HEK293 (cell line): ENCODE data around the gene UBE2E1.

Source experiments
- ZBTB20 ChIP-seq: fragments of 450-650 bp; formaldehyde crosslinking; IDR thresholded peaks from 2 replicates; pipeline ENCODE4 v1.5.1; 2016; ENCODE audit warnings: missing biosample characterization, missing genetic modification characterization
- ZBTB8A ChIP-seq: fragments of 450-650 bp; formaldehyde crosslinking; IDR thresholded peaks from 2 replicates; pipeline ENCODE4 v1.5.1; 2016; ENCODE audit warnings: missing biosample characterization, missing genetic modification characterization
- ZIC2 ChIP-seq: fragments of 450-650 bp; formaldehyde crosslinking; IDR thresholded peaks from 2 replicates; pipeline ENCODE4 v1.5.1; 2016; ENCODE audit warnings: missing biosample characterization, missing genetic modification characterization
- ZNF10 ChIP-seq: fragments of 450-650 bp; formaldehyde crosslinking; IDR thresholded peaks from 2 replicates; pipeline ENCODE4 v1.5.1; 2017; ENCODE audit warnings: missing biosample characterization, missing genetic modification characterization
- ZNF121 ChIP-seq: fragments of 450-650 bp; formaldehyde crosslinking; IDR thresholded peaks from 2 replicates; pipeline ENCODE4 v1.5.1; 2016; ENCODE audit warnings: missing biosample characterization, missing genetic modification characterization
- ZNF23 ChIP-seq: fragments of 450-650 bp; formaldehyde crosslinking; IDR thresholded peaks from 2 replicates; pipeline ENCODE4 v1.5.1; 2016; ENCODE audit warnings: missing biosample characterization, missing genetic modification characterization, borderline replicate concordance
- ZNF292 ChIP-seq: fragments of 450-650 bp; formaldehyde crosslinking; IDR thresholded peaks from 2 replicates; pipeline ENCODE4 v1.5.1; 2016; ENCODE audit warnings: low read depth, missing biosample characterization, missing genetic modification characterization, borderline replicate concordance
- ZNF366 ChIP-seq: fragments of 450-650 bp; formaldehyde crosslinking; conservative IDR thresholded peaks from 2 replicates; pipeline ENCODE4 v1.5.1; 2016; ENCODE audit warnings: missing biosample characterization, missing genetic modification characterization
- ZNF530 ChIP-seq: fragments of 450-650 bp; formaldehyde crosslinking; IDR thresholded peaks from 2 replicates; pipeline ENCODE4 v1.5.1; 2016; ENCODE audit warnings: low read depth, missing biosample characterization, missing genetic modification characterization
- ZNF660 ChIP-seq: fragments of 450-650 bp; IDR thresholded peaks from 2 replicates; pipeline ENCODE4 v1.5.1; 2018; ENCODE audit warnings: missing biosample characterization, mild to moderate bottlenecking, missing genetic modification characterization
- ZNF664 ChIP-seq: fragments of 450-650 bp; formaldehyde crosslinking; IDR thresholded peaks from 2 replicates; pipeline ENCODE4 v1.5.1; 2016; ENCODE audit warnings: missing biosample characterization, missing genetic modification characterization
- ZNF776 ChIP-seq: fragments of 450-650 bp; formaldehyde crosslinking; IDR thresholded peaks from 2 replicates; pipeline ENCODE4 v1.5.0; 2017; ENCODE audit warnings: missing biosample characterization, missing genetic modification characterization, borderline replicate concordance
- TF ChIP-seq, protein P1 (sequence below): fragments of 450-650 bp; formaldehyde crosslinking; IDR thresholded peaks from 2 replicates; pipeline ENCODE4 v1.5.1; 2016; ENCODE audit warnings: missing biosample characterization, missing genetic modification characterization
- TF ChIP-seq, protein P2 (sequence below): fragments of 450-650 bp; formaldehyde crosslinking; IDR thresholded peaks from 2 replicates; pipeline ENCODE4 v1.5.1; 2017; ENCODE audit warnings: missing biosample characterization, missing genetic modification characterization

DNA sequence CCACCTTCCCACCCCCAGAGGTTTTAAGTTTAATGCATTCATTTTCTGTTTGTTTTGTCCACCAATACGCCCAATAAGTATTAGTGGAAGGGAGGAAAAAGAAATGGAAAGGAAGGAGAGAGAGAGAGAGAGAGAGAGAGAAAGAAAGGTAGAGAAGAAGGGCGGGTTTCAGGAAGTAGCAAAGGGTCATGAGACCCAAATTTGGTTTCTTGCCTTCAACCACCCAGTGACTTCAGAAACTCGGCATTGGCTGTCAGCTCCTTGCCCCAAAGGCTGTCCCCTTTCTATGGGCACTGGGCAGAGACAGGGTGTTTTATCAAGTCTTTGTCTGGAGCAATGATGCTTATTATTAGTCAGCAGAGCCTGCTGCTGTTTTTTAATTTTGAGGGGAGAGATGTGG is 125.8 kb downstream of the UBE2E1 start:
- TF ChIP-seq, protein P1, sequence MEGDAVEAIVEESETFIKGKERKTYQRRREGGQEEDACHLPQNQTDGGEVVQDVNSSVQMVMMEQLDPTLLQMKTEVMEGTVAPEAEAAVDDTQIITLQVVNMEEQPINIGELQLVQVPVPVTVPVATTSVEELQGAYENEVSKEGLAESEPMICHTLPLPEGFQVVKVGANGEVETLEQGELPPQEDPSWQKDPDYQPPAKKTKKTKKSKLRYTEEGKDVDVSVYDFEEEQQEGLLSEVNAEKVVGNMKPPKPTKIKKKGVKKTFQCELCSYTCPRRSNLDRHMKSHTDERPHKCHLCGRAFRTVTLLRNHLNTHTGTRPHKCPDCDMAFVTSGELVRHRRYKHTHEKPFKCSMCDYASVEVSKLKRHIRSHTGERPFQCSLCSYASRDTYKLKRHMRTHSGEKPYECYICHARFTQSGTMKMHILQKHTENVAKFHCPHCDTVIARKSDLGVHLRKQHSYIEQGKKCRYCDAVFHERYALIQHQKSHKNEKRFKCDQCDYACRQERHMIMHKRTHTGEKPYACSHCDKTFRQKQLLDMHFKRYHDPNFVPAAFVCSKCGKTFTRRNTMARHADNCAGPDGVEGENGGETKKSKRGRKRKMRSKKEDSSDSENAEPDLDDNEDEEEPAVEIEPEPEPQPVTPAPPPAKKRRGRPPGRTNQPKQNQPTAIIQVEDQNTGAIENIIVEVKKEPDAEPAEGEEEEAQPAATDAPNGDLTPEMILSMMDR, result no peak
- TF ChIP-seq ZNF10 (no peak), ZIC2 (tag by site-specific recombination) (no peak), ZNF776 (tag by site-specific recombination) (no peak), ZNF660 (tag by site-specific recombination) (no peak), ZBTB8A (tag by site-specific recombination) (no peak), ZNF366 (peak; percentile 43; the same call in 1 of the 2 replicates), ZNF23 (tag by site-specific recombination) (no peak), ZNF121 (tag by site-specific recombination) (no peak), ZBTB20 (no peak), ZNF530 (no peak), ZNF292 (tag by site-specific recombination) (no peak), ZNF664 (tag by site-specific recombination) (no peak)
- TF ChIP-seq, protein P2, sequence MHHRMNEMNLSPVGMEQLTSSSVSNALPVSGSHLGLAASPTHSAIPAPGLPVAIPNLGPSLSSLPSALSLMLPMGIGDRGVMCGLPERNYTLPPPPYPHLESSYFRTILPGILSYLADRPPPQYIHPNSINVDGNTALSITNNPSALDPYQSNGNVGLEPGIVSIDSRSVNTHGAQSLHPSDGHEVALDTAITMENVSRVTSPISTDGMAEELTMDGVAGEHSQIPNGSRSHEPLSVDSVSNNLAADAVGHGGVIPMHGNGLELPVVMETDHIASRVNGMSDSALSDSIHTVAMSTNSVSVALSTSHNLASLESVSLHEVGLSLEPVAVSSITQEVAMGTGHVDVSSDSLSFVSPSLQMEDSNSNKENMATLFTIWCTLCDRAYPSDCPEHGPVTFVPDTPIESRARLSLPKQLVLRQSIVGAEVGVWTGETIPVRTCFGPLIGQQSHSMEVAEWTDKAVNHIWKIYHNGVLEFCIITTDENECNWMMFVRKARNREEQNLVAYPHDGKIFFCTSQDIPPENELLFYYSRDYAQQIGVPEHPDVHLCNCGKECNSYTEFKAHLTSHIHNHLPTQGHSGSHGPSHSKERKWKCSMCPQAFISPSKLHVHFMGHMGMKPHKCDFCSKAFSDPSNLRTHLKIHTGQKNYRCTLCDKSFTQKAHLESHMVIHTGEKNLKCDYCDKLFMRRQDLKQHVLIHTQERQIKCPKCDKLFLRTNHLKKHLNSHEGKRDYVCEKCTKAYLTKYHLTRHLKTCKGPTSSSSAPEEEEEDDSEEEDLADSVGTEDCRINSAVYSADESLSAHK, result no peak
